H9 (cell line): ENCODE data around the gene TENM3. TPM values are rescaled to one million over a fixed set of nuclear protein-coding genes. Genes with fewer than 3 reads are reported as not detected.

Source experiments
- DNase-seq: peaks from one replicate; pipeline ENCODE4 v3.0.0-alpha.2; 2017
- H2AFZ ChIP-seq: one replicate; pipeline ENCODE4 v1.6.1; 2013; ENCODE audit warnings: mild to moderate bottlenecking, low read length, control low read depth, moderate library complexity
- H2AK5ac ChIP-seq: 2 replicates; pipeline ENCODE4 v1.6.1; 2013; ENCODE audit warnings: low read length, control low read depth, mixed read lengths; ENCODE audit not compliant: insufficient read length
- H2BK120ac ChIP-seq: one replicate; pipeline ENCODE4 v1.6.1; 2013; ENCODE audit warnings: low read depth, mild to moderate bottlenecking, low read length, control low read depth, inconsistent platforms; ENCODE audit not compliant: poor library complexity, severe bottlenecking
- H2BK12ac ChIP-seq: 2 replicates; pipeline ENCODE4 v1.6.1; 2013; ENCODE audit warnings: low read length, control low read depth, mixed read lengths, low read depth; ENCODE audit not compliant: insufficient read length
- H2BK15ac ChIP-seq: 2 replicates; pipeline ENCODE4 v1.6.1; 2013; ENCODE audit warnings: low read depth, low read length, control low read depth
- H2BK20ac ChIP-seq: one replicate; pipeline ENCODE4 v1.6.1; 2013; ENCODE audit warnings: low read depth, mild to moderate bottlenecking, low read length, control low read depth, inconsistent platforms; ENCODE audit not compliant: poor library complexity, severe bottlenecking
- H2BK5ac ChIP-seq: 2 replicates; pipeline ENCODE4 v1.6.1; 2013; ENCODE audit warnings: low read length, control low read depth, mixed read lengths; ENCODE audit not compliant: insufficient read length
- H3K14ac ChIP-seq: 2 replicates; pipeline ENCODE4 v1.6.1; 2013; ENCODE audit warnings: low read length, control low read depth; ENCODE audit not compliant: insufficient read depth
- H3K18ac ChIP-seq: 2 replicates; pipeline ENCODE4 v1.6.1; 2013; ENCODE audit warnings: low read depth, mild to moderate bottlenecking, mixed read lengths, low read length, control low read depth; ENCODE audit not compliant: insufficient read length
- H3K23ac ChIP-seq: 2 replicates; pipeline ENCODE4 v1.6.1; 2013; ENCODE audit warnings: low read length, control low read depth, mixed read lengths, low read depth; ENCODE audit not compliant: insufficient read length
- H3K23me2 ChIP-seq: 2 replicates; pipeline ENCODE4 v1.6.1; 2013; ENCODE audit warnings: low read depth, mild to moderate bottlenecking, mixed read lengths, low read length, control low read depth; ENCODE audit not compliant: insufficient read length, poor library complexity, severe bottlenecking
- H3K27ac ChIP-seq: 2 replicates; pipeline ENCODE4 v1.5.1; 2013; ENCODE audit warnings: low read length, control low read depth, mixed read lengths, low read depth; ENCODE audit not compliant: insufficient read length
- H3K27me3 ChIP-seq: 2 replicates; pipeline ENCODE4 v1.6.1; 2013; ENCODE audit warnings: low read length, control low read depth, inconsistent platforms; ENCODE audit not compliant: insufficient read depth
- H3K4ac ChIP-seq: 2 replicates; pipeline ENCODE4 v1.6.1; 2013; ENCODE audit warnings: low read depth, mild to moderate bottlenecking, control low read depth, inconsistent platforms, low read length, moderate library complexity
- H3K4me1 ChIP-seq: 2 replicates; pipeline ENCODE4 v1.6.1; 2013; ENCODE audit warnings: low read length, control low read depth, inconsistent platforms; ENCODE audit not compliant: insufficient read depth
- H3K4me2 ChIP-seq: 2 replicates; pipeline ENCODE4 v1.6.1; 2013; ENCODE audit warnings: low read length, control low read depth, mixed read lengths; ENCODE audit not compliant: insufficient read length, insufficient read depth
- H3K56ac ChIP-seq: 2 replicates; pipeline ENCODE4 v1.6.1; 2013; ENCODE audit warnings: low read depth, mild to moderate bottlenecking, mixed read lengths, low read length, control low read depth; ENCODE audit not compliant: insufficient read length
- H3K79me1 ChIP-seq: 2 replicates; pipeline ENCODE4 v1.6.1; 2013; ENCODE audit warnings: low read depth, mild to moderate bottlenecking, moderate library complexity, low read length, control low read depth, inconsistent platforms; ENCODE audit not compliant: insufficient read depth, poor library complexity, severe bottlenecking
- H3K79me2 ChIP-seq: 2 replicates; pipeline ENCODE4 v1.6.1; 2013; ENCODE audit warnings: low read length, control low read depth, inconsistent platforms; ENCODE audit not compliant: insufficient read depth
- H3K9ac ChIP-seq: 2 replicates; pipeline ENCODE4 v1.6.1; 2013; ENCODE audit warnings: low read length, control low read depth, mixed read lengths; ENCODE audit not compliant: insufficient read length; ENCODE audit errors: extremely low read depth
- H3K9me3 ChIP-seq: one replicate; pipeline ENCODE4 v1.6.1; 2013; ENCODE audit warnings: low read depth, low read length, inconsistent platforms; ENCODE audit not compliant: control insufficient read depth
- H3T11ph ChIP-seq: one replicate; pipeline ENCODE4 v1.6.1; 2013; ENCODE audit warnings: mild to moderate bottlenecking, low read length, control low read depth, inconsistent platforms
- H4K20me1 ChIP-seq: one replicate; pipeline ENCODE4 v1.6.1; 2013; ENCODE audit not compliant: control insufficient read depth, insufficient read length, insufficient read depth
- H4K5ac ChIP-seq: 2 replicates; pipeline ENCODE4 v1.6.1; 2013; ENCODE audit warnings: low read depth, mild to moderate bottlenecking, mixed read lengths, low read length, control low read depth; ENCODE audit not compliant: insufficient read length
- H4K8ac ChIP-seq: replicated peaks from 2 replicates; pipeline ENCODE4 v1.6.1; 2013; ENCODE audit warnings: low read length, control low read depth, mixed read lengths, low read depth; ENCODE audit not compliant: insufficient read length
- H4K91ac ChIP-seq: 2 replicates; pipeline ENCODE4 v1.6.1; 2013; ENCODE audit warnings: low read depth, mild to moderate bottlenecking, moderate library complexity, mixed read lengths, low read length, control low read depth; ENCODE audit not compliant: insufficient read length
- H3K27ac Mint-ChIP-seq, 3 experiments: 2 replicates in 2 of 3; 3 replicates in 1 of 3; pipeline ENCODE4 v1.8.0; 2020 to 2021; ENCODE audit warnings: mixed read lengths in 3 of 3, mild to moderate bottlenecking in 1 of 3, moderate library complexity in 1 of 3
- H3K27me3 Mint-ChIP-seq: 2 replicates; pipeline ENCODE4 v1.8.0; 2021; ENCODE audit warnings: low read depth, mild to moderate bottlenecking, moderate library complexity, mixed read lengths
- H3K36me3 Mint-ChIP-seq, 3 experiments: 2 replicates in 2 of 3; 3 replicates in 1 of 3; pipeline ENCODE4 v1.8.0; 2020 to 2021; ENCODE audit warnings: low read depth in 3 of 3, mixed read lengths in 3 of 3; ENCODE audit not compliant: insufficient read depth in 1 of 3
- H3K4me1 Mint-ChIP-seq, 2 experiments: 2 replicates each; pipeline ENCODE4 v1.8.0; 2020; ENCODE audit warnings: mixed read lengths in 2 of 2
- H3K4me3 Mint-ChIP-seq, 2 experiments: 2 replicates in 1 of 2; 3 replicates in 1 of 2; pipeline ENCODE4 v1.8.0; 2020 to 2021; ENCODE audit warnings: mild to moderate bottlenecking in 2 of 2, mixed read lengths in 2 of 2, moderate library complexity in 1 of 2
- H3K9me3 Mint-ChIP-seq, 2 experiments: 2 replicates in 1 of 2; 3 replicates in 1 of 2; pipeline ENCODE4 v1.8.0; 2020; ENCODE audit warnings: mild to moderate bottlenecking in 2 of 2, mixed read lengths in 2 of 2, moderate library complexity in 1 of 2
- WGBS: extraction: QIAGEN DNeasy Blood & Tissue Kit; methylation state at CpG from one replicate; pipeline ENCODE4 v1.1.7; 2013; ENCODE audit warnings: missing lambda C conversion rate, low lambda C conversion rate, mixed read lengths; ENCODE audit not compliant: insufficient read length; ENCODE audit errors: extremely low coverage; 5-methylcytosine and 5-hydroxymethylcytosine counted together
- total RNA-seq: library from RNA; stranded (reverse); gene quantifications from 2 replicates; pipeline ENCODE4 v1.2.1, GENCODE V29; 2021
- TF ChIP-seq, protein P1 (sequence below): fragments of 200-600 bp; sonication (generic); conservative IDR thresholded peaks from 3 replicates; pipeline ENCODE4 v1.8.0; 2021; ENCODE audit warnings: antibody characterized with exemption, mild to moderate bottlenecking

The TENM3 gene
- total RNA-seq, 1 experiment from 2014 or later = 49.6 TPM

DNA sequence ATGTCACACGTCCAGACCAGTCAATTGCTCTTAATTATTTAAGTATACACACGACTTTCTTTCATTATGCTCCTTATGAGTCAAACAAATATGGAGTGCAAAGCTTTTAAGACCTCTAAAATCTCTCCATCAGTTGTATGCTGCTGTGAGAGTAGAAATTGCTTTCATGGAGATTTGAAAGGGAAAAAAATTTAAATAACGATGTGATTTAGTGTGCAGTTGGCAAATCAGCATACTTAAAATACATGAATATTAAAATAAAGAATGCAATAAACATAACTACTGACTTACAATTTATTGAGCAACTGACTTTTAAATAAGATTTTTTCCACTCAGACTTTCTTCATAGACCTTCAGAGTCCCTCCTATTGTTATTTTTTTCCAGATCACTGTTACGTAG lies 9.0 kb downstream of the TENM3 start:
- H3K4me1 Mint-ChIP-seq = peaks cover 55 to 66% of the 10 kb centered on the region in 2 experiments

More for the DNA sequence above, 9.0 kb downstream of the TENM3 start:
- H3K14ac ChIP-seq = no peak overlapping the region
- H2BK120ac ChIP-seq = no peak overlapping the region
- no peak overlapping the region for H3K56ac ChIP-seq
- no CpG with 5 or more reads among the region's 4 CpGs for WGBS
- no peak overlapping the region for H2BK12ac ChIP-seq
- H3K4me1 ChIP-seq = peaks cover 6% of the 10 kb centered on the region
- no peak overlapping the region for H2BK5ac ChIP-seq
- H3K27me3 Mint-ChIP-seq = no peaks in the 10 kb centered on the region
- no peak overlapping the region for H3T11ph ChIP-seq
- no peaks in the 10 kb centered on the region for H3K9me3 ChIP-seq
- TF ChIP-seq, protein P1, sequence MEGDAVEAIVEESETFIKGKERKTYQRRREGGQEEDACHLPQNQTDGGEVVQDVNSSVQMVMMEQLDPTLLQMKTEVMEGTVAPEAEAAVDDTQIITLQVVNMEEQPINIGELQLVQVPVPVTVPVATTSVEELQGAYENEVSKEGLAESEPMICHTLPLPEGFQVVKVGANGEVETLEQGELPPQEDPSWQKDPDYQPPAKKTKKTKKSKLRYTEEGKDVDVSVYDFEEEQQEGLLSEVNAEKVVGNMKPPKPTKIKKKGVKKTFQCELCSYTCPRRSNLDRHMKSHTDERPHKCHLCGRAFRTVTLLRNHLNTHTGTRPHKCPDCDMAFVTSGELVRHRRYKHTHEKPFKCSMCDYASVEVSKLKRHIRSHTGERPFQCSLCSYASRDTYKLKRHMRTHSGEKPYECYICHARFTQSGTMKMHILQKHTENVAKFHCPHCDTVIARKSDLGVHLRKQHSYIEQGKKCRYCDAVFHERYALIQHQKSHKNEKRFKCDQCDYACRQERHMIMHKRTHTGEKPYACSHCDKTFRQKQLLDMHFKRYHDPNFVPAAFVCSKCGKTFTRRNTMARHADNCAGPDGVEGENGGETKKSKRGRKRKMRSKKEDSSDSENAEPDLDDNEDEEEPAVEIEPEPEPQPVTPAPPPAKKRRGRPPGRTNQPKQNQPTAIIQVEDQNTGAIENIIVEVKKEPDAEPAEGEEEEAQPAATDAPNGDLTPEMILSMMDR = no peak
- no peak overlapping the region for H3K4me2 ChIP-seq
- H4K20me1 ChIP-seq = no peaks in the 10 kb centered on the region
- DNase-seq = no peak
- H3K18ac ChIP-seq = no peak overlapping the region
- H3K23me2 ChIP-seq = no peaks in the 10 kb centered on the region
- H3K27ac ChIP-seq = no peak overlapping the region
- H3K4me3 Mint-ChIP-seq = no peak overlapping the region
- peaks cover 1% of the 10 kb centered on the region for H3K79me1 ChIP-seq
- no peak overlapping the region for H3K23ac ChIP-seq
- H2BK20ac ChIP-seq = no peak overlapping the region
- no peak overlapping the region for H2AFZ ChIP-seq
- no peak overlapping the region for H2BK15ac ChIP-seq
- H2AK5ac ChIP-seq = no peak overlapping the region
- H3K36me3 Mint-ChIP-seq = peaks cover 4 to 12% (median 7%) of the 10 kb centered on the region in 3 experiments; a peak in 6 of 7 replicates
- no peak overlapping the region for H3K27ac Mint-ChIP-seq
- H4K91ac ChIP-seq = no peak overlapping the region
- H3K4ac ChIP-seq = no peak overlapping the region
- H3K79me2 ChIP-seq = no peaks in the 10 kb centered on the region; the same call in 1 of the 2 replicates
- no peak overlapping the region for H3K9ac ChIP-seq
- H3K27me3 ChIP-seq = no peaks in the 10 kb centered on the region
- no peak overlapping the region for H4K5ac ChIP-seq
- peaks cover 0 to 2% of the 10 kb centered on the region in 2 experiments; a peak in 1 of 5 replicates for H3K9me3 Mint-ChIP-seq
- no peak overlapping the region for H4K8ac ChIP-seq
